ENCODE data around the gene GRIK1.

The GRIK1 gene

GRCh38 chr21:29534448-29534847, 405.3 kb downstream of the GRIK1 start:
- DNase-seq (ENCODE audit: low read depth), result no peak

- DNase-seq (ENCODE audit: low read depth), result no peak
Observed at GRCh38 chr21:29529139-29529538, 410.7 kb downstream of the GRIK1 start.

GRCh38 chr21:29526545-29526944, 413.3 kb downstream of the GRIK1 start:
- no peak for DNase-seq (ENCODE audit: low read depth)

GRCh38 chr21:29524055-29524454, 415.7 kb downstream of the GRIK1 start:
- no peak for DNase-seq (ENCODE audit: low read depth)

GRCh38 chr21:29523646-29524045, 416.1 kb downstream of the GRIK1 start:
- DNase-seq (ENCODE audit: low read depth), result no peak

GRCh38 chr21:29521872-29522271, 417.9 kb downstream of the GRIK1 start:
- DNase-seq (ENCODE audit: low read depth), result no peak

- DNase-seq (ENCODE audit: low read depth), result no peak
Observed at GRCh38 chr21:29520171-29520570, 419.6 kb downstream of the GRIK1 start.

GRCh38 chr21:29514652-29515247, 425.0 kb downstream of the GRIK1 start:
- DNase-seq (ENCODE audit: low read depth), result no peak

- no peak for DNase-seq (ENCODE audit: low read depth)
Observed at GRCh38 chr21:29513535-29513934, 426.3 kb downstream of the GRIK1 start.

GRCh38 chr21:29511096-29511495, 428.7 kb downstream of the GRIK1 start:
- no peak for DNase-seq (ENCODE audit: low read depth)

GRCh38 chr21:29509121-29509520, 430.7 kb downstream of the GRIK1 start:
- no peak for DNase-seq (ENCODE audit: low read depth)

- no peak for DNase-seq (ENCODE audit: low read depth)
Observed at GRCh38 chr21:29508301-29508700, 431.5 kb downstream of the GRIK1 start.

- no peak for DNase-seq (ENCODE audit: low read depth)
Observed at GRCh38 chr21:29506947-29507346, 432.8 kb downstream of the GRIK1 start.

- DNase-seq (ENCODE audit: low read depth), result no peak
Observed at GRCh38 chr21:29506214-29506613, 433.6 kb downstream of the GRIK1 start.

GRCh38 chr21:29504751-29505321, 435.0 kb downstream of the GRIK1 start:
- DNase-seq (ENCODE audit: low read depth), result no peak

- no peak for DNase-seq (ENCODE audit: low read depth)
Observed at GRCh38 chr21:29501451-29501850, 438.3 kb downstream of the GRIK1 start.

GRCh38 chr21:29499734-29500343, 440.0 kb downstream of the GRIK1 start:
- DNase-seq (ENCODE audit: low read depth), result no peak

GRCh38 chr21:29499229-29499628, 440.6 kb downstream of the GRIK1 start:
- no peak for DNase-seq (ENCODE audit: low read depth)

- no peak for DNase-seq (ENCODE audit: low read depth)
Observed at GRCh38 chr21:29496337-29496736, 443.5 kb downstream of the GRIK1 start.

GRCh38 chr21:29490016-29490415, 449.8 kb downstream of the GRIK1 start:
- no peak for DNase-seq (ENCODE audit: low read depth)

- DNase-seq (ENCODE audit: low read depth), result no peak
Observed at GRCh38 chr21:29487154-29487553, 452.6 kb downstream of the GRIK1 start.

All from activated T-helper 9 cell treated with anti-CD3 and anti-CD28 coated beads, Interleukin-2, amount 50 U/mL, for 16 hours (primary cell).